ENCODE results near the gene PHF12. TPM values are rescaled to one million over a fixed set of nuclear protein-coding genes. Genes with fewer than 3 reads are reported as not detected.

The PHF12 gene
- total and polyA plus RNA-seq, 2 of the 8 experiments (the other 6 are each of a cell fraction or from before 2014, with no cell fraction given): 38.8 to 65.7 TPM

DNA sequence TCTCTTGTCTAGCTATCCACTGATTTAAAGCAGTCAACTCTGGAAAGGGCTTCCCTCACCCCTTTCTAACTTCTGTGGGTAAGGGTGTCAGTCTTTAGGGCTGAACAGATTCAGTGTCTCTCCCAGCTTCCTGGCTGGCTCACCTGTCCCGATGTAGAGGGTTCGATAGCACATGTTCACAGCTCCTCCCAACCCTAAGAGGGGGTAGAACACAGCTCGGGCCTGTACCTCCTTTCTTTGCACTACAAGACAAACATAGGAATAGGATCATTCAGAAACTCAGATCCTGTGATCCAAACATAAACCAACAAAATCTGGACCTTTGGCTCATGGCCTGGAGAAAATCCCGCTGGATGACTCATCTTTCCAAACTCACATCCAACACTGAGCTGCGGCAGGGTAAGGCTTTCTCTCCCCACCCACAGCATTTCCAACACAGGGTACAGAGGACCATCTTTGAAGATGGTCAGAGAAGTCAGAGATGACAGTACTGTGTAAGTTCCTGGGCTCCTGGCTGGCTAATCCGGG lies 42.6 kb downstream of the PHF12 start (continued):
- TF ChIP-seq SP2 (IDR thresholded peaks at IDR 0.05; ENCODE audit: low read length) (no peak), SUZ12 (IDR thresholded peaks at IDR 0.05; ENCODE audit: low read length) (no peak), BCL11A (IDR thresholded peaks at IDR 0.05; ENCODE audit: low read depth in 2 of 2, low read length in 2 of 2) (no peak), ASH2L (IDR thresholded peaks at IDR 0.05; ENCODE audit: low read length) (no peak), TCF12 (IDR thresholded peaks at IDR 0.05; ENCODE audit: low read depth, low read length) (no peak), NRF1 (IDR thresholded peaks at IDR 0.05; ENCODE audit: low read depth, low read length) (no peak), RBBP5 (IDR thresholded peaks at IDR 0.05; ENCODE audit: borderline replicate concordance, low read depth, low read length) (no peak)
